Measurements from ENCODE around the gene ADRB1. TPM values are rescaled to one million over a fixed set of nuclear protein-coding genes. Genes with fewer than 3 reads are reported as not detected.

Gene ADRB1
- total and polyA plus RNA-seq, 2 of the 4 experiments (the other 2 are of a cell fraction): not detected

- POLR2A ChIA-PET (ENCODE audit: unreplicated experiment): no interaction called here
- intact Hi-C loops (cut with micrococcal nuclease): no loop called here
- WGBS, 2 experiments (ENCODE audit: extremely low coverage in 2 of 2, insufficient read length in 1 of 2): 74% methylated on average over 3 of the region's 14 CpGs; no CpG with 5 or more reads in 1 of the 2 experiments
Observed at GRCh38 chr10:114073395-114074186, 29.9 kb downstream of the ADRB1 start.

More at GRCh38 chr10:114073395-114074186, 29.9 kb downstream of the ADRB1 start:
- CTCF ChIA-PET: no interaction called here
- Histone ChIP-seq H2AK5ac (ENCODE audit: low read depth, low read length) (no peak overlapping the region), H4K5ac (ENCODE audit: low read depth, low read length) (no peak overlapping the region), H3K4ac (ENCODE audit: low read depth, low read length) (no peak overlapping the region), H3K56ac (ENCODE audit: extremely low read depth, insufficient read depth, low read length) (no peak overlapping the region), H3K4me2 (ENCODE audit: low read depth, low read length) (no peak overlapping the region), H3K9me1 (ENCODE audit: insufficient read depth, low read length) (no peaks in the 10 kb centered on the region), H3K27ac (ENCODE audit: insufficient read depth, low read length) (no peak overlapping the region), H3K27me3 (ENCODE audit: control insufficient read depth, insufficient read depth, low read length) (peaks cover 6% of the 10 kb centered on the region), H2BK15ac (ENCODE audit: low read depth, low read length) (no peak overlapping the region), H3K4me3 (ENCODE audit: insufficient read depth, low read depth, low read length) (no peak overlapping the region), H2AFZ (replicated peaks; ENCODE audit: low read length, poor library complexity) (no peak overlapping the region), H3K79me1 (ENCODE audit: low read depth in 1 of 2, low read length in 2 of 2) (no peaks in the 10 kb centered on the region), H3K4me1 (ENCODE audit: control insufficient read depth, insufficient read depth, low read length) (no peaks in the 10 kb centered on the region), H3K23ac (ENCODE audit: low read depth, low read length) (no peak overlapping the region), H3K9ac (ENCODE audit: low read depth, low read length) (no peak overlapping the region), H3K18ac (ENCODE audit: low read depth, low read length) (no peak overlapping the region), H2BK120ac (ENCODE audit: low read depth, low read length) (no peak overlapping the region), H2AK9ac (replicated peaks; ENCODE audit: low read depth, low read length, poor library complexity) (no peak overlapping the region), H4K91ac (ENCODE audit: insufficient read depth, low read depth, low read length) (no peak overlapping the region), H2BK5ac (ENCODE audit: low read depth, low read length, poor library complexity, severe bottlenecking) (no peak overlapping the region), H4K20me1 (ENCODE audit: insufficient read depth, low read length) (no peaks in the 10 kb centered on the region), H4K8ac (ENCODE audit: low read depth in 2 of 2, low read length in 2 of 2) (no peak overlapping the region), H3K9me3 (ENCODE audit: control insufficient read depth, insufficient read depth, low read length) (no peaks in the 10 kb centered on the region), H3K14ac (replicated peaks; ENCODE audit: low read depth, low read length) (no peak overlapping the region), H3K36me3 (ENCODE audit: control insufficient read depth, insufficient read depth, low read length) (no peaks in the 10 kb centered on the region), H2BK20ac (ENCODE audit: low read depth, low read length) (no peak overlapping the region)
- ATAC-seq (ENCODE audit: low read depth) (no peak), DNase-seq (no peak)
- in situ Hi-C loops (cut with MboI; ENCODE audit: low sequenced_read_pairs): no loop called here
- dilution Hi-C loops (cut with HindIII; ENCODE audit: low sequenced_read_pairs, unreplicated experiment): no loop called here
- no peak for TF ChIP-seq RFX5 (IDR thresholded peaks at IDR 0.05; ENCODE audit: low read depth, low read length)
- no peak for TF ChIP-seq RAD21 (IDR thresholded peaks at IDR 0.05; ENCODE audit: low read length)
- TF ChIP-seq POLR2A (IDR thresholded peaks at IDR 0.05; ENCODE audit: low read depth, low read length): no peak
- no peak for TF ChIP-seq NFE2L2 (IDR thresholded peaks at IDR 0.05; ENCODE audit: low read depth, low read length)
- no peak for TF ChIP-seq USF2 (IDR thresholded peaks at IDR 0.05; ENCODE audit: low read depth, low read length)
- TF ChIP-seq MAFK (IDR thresholded peaks at IDR 0.05; ENCODE audit: low read depth, low read length): no peak
- TF ChIP-seq CTCF (conservative IDR thresholded peaks at IDR 0.05; ENCODE audit: low read depth, low read length): no peak
- no peak for TF ChIP-seq MAZ (IDR thresholded peaks at IDR 0.05; ENCODE audit: borderline replicate concordance, low read depth, low read length)
- TF ChIP-seq CEBPB (IDR thresholded peaks at IDR 0.05; ENCODE audit: low read depth, low read length): no peak
- TF ChIP-seq MXI1 (IDR thresholded peaks at IDR 0.05; ENCODE audit: borderline replicate concordance, low read depth, low read length): no peak
- no peak for TF ChIP-seq CHD1 (IDR thresholded peaks at IDR 0.05; ENCODE audit: low read depth, low read length)
- TF ChIP-seq FOS (IDR thresholded peaks at IDR 0.05; ENCODE audit: low read depth, low read length): no peak
- TF ChIP-seq RCOR1 (IDR thresholded peaks at IDR 0.05; ENCODE audit: insufficient replicate concordance, low read length): no peak
- no peak for TF ChIP-seq BHLHE40 (IDR thresholded peaks at IDR 0.05; ENCODE audit: low read depth, low read length)
- no peak for TF ChIP-seq SMC3 (IDR thresholded peaks at IDR 0.05; ENCODE audit: low read depth, low read length)
- TF ChIP-seq ELK1 (IDR thresholded peaks at IDR 0.05; ENCODE audit: borderline replicate concordance, low read depth, low read length): no peak
- BruUV-seq (replicated peaks): no TSS peak
